HG02610 (cell line): Measurements from ENCODE around the gene SPRY1.

Experiments used
- ATAC-seq: cut with Tn5 transposase; IDR thresholded peaks from one replicate; pipeline ENCODE4 v1.9.1; 2021; ENCODE audit warnings: mild to moderate bottlenecking, moderate library complexity; ENCODE audit not compliant: unreplicated experiment

Gene SPRY1

GRCh38 chr4:123438031-123438430, 41.4 kb downstream of the SPRY1 start:
- ATAC-seq = no peak

DNA sequence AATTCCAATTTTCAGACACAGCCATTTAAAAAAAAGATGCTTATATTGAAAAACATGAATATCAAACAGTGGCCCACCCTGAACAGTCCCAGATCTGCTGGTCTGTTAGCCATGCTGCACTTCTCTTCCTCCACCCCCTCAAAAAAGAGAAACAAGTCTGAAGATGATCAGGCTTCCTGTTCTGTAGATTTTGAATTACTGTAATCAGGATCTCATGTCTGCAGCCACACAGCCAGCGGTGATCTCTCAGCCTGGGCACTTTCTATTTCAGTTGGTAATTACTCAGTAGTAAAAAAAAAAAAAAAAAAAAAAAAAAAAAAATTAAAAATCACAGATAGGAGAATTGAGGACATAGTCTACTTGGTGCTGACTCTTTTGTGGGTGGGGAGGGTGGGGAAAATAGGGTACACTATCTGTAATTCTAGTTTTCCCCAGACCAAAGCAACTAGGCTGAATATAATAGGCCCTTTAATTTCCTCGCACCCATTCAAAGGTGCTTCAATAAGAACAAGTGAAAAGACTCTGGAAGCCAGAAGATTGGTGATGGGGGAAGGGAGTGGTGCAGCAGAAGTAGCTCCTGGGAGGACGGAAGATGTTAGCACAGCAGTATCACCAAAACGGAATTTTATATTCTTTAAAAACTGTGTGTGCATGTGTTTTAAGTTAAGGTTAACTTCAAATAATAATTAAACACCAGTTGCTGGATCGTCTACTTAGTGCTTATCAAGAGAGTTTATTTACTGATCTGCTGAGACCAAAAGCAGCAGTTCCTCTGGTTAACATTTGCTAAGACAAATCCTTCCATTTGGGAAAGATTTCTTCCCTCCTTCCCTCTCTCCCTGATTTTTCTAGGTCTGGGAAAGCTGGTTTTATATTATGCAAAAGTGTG, 47.0 kb downstream of the SPRY1 start:
- peak; percentile 62 for ATAC-seq

DNA sequence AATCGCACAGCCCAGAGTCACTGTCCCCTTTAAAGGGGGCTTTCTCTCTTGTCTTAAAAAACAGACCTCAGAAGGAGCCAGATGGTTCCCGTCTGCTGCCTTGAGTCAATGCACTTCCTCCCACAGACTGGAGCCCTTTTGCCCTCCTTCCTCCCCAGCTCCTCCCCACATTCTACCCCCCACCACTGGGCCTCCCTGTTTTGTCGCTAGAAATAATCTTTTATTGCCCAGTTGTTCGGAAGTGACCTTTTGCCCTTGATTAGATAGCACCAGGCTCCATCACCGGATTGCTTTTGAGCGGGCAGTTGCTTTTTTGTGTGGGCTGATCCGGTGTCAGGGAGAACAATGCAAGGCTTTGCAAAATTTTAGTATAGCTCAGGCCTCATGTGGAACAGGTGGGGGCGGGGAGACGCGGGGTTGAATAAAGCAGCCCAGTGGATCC, 47.7 kb downstream of the SPRY1 start:
- ATAC-seq = peak; percentile 91

DNA sequence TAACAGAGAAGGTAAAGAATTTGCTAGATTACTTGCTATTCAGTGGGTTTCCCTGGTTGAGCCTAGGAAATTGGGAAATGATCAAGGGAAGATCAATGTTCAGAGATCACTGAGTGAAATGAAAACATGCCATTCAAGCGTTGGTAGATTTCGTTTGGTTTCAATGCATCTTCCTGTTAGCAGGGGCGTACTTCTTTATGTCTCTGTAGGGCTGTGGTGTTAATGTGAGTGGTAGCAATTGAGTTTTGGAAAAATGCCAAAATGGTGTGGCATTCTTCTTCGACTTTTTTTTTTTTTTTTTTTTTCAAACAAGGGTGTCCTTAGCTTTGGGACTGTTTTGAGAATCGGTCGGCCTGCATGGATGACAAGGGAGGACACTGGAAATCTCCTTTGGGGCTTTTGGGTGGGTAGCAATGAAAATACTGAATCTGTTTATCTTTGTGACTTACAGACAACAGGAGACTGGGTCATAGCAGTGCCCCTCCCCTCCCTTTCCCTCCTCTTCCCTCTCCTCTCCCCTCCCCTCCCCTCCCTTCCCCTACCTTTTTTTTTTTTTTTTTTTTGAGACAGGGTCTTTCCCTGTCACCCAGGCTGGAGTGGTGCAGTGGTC, 50.4 kb downstream of the SPRY1 start:
- ATAC-seq = no peak

- ATAC-seq = no peak
Measured at GRCh38 chr4:123449362-123449761, 52.8 kb downstream of the SPRY1 start.

- ATAC-seq = peak; percentile 85
Measured at GRCh38 chr4:123449780-123450179, 53.2 kb downstream of the SPRY1 start.

DNA sequence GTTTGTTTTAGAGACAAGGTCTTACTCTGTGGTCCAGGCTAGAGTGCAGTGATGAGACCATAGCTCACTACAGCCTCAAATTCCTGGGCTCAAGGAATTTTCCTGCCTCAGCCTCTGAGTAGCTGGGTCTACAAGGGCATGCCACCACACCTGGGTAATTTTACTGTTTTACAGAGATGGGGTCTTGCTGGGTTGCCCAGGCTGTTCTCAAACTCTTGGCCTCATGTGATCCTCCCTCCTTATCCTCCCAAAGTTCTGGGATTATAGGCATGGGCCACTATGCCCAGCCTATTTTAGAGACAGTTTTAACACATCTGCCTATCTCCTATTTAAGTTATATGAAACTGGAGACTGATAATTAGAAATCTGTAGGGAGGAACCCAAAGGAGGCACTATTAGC, 53.8 kb downstream of the SPRY1 start:
- no peak for ATAC-seq

GRCh38 chr4:123452616-123453015, 56.0 kb downstream of the SPRY1 start:
- ATAC-seq = no peak

DNA sequence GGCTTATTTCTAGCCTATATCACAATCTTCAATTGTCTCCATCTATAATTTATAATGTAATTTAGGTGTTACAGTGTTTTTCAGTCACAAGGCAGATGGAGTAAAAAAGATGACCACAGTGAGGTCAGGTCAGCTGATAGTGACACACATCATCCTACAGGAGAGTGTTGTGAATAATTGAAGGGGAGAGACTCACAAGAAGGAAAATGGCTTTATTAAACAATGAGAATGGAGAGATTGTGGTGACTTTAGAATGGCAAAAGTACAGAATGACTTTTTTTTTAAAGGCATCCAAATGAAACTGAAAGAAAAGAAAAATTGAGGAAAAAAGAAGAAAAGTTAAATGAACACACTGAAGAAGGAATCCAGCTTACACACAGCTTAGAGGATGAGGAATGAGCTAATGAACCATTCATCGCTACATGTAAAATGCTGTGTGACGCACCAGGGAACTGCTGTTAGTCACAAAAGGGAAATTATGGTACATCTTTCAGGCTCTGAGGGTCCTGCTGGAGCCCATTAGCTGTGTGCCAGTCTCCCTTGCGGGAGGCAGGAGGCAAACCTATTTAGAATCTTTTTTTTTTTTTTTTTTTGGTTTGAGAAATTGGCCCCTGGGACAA, 56.6 kb downstream of the SPRY1 start:
- ATAC-seq = no peak
